ENCODE results near the gene SIAE. TPM values are rescaled to one million over a fixed set of nuclear protein-coding genes. Genes with fewer than 3 reads are reported as not detected.

Gene SIAE
- total and polyA plus RNA-seq, 2 of the 4 experiments (the other 2 are of a cell fraction) = 4.7 to 12.0 TPM

GRCh38 chr11:124612567-124613246 lies 60.8 kb downstream of the SIAE start:
- Histone ChIP-seq H2AFZ (replicated peaks; ENCODE audit: low read length, poor library complexity) (no peak overlapping the region), H2AK9ac (replicated peaks; ENCODE audit: low read depth, low read length, poor library complexity) (no peak overlapping the region), H3K9me1 (ENCODE audit: insufficient read depth, low read length) (no peaks in the 10 kb centered on the region), H2BK120ac (ENCODE audit: low read depth, low read length) (no peak overlapping the region), H4K8ac (ENCODE audit: low read depth in 2 of 2, low read length in 2 of 2) (no peak overlapping the region), H3K18ac (ENCODE audit: low read depth, low read length) (no peak overlapping the region), H3K23ac (ENCODE audit: low read depth, low read length) (no peak overlapping the region), H2BK15ac (ENCODE audit: low read depth, low read length) (no peak overlapping the region), H3K9ac (ENCODE audit: low read depth, low read length) (no peak overlapping the region), H3K14ac (replicated peaks; ENCODE audit: low read depth, low read length) (no peak overlapping the region), H3K27me3 (ENCODE audit: control insufficient read depth, insufficient read depth, low read length) (peaks cover 3% of the 10 kb centered on the region), H3K27ac (ENCODE audit: insufficient read depth, low read length) (no peak overlapping the region), H2BK5ac (ENCODE audit: low read depth, low read length, poor library complexity, severe bottlenecking) (no peak overlapping the region), H4K91ac (ENCODE audit: insufficient read depth, low read depth, low read length) (no peak overlapping the region), H3K4me3 (ENCODE audit: insufficient read depth, low read depth, low read length) (no peak overlapping the region), H3K4me2 (ENCODE audit: low read depth, low read length) (no peak overlapping the region), H3K79me1 (ENCODE audit: low read depth in 1 of 2, low read length in 2 of 2) (no peaks in the 10 kb centered on the region), H3K56ac (ENCODE audit: extremely low read depth, insufficient read depth, low read length) (no peak overlapping the region), H3K4ac (ENCODE audit: low read depth, low read length) (no peak overlapping the region), H3K36me3 (ENCODE audit: control insufficient read depth, insufficient read depth, low read length) (no peaks in the 10 kb centered on the region), H4K20me1 (ENCODE audit: insufficient read depth, low read length) (no peaks in the 10 kb centered on the region), H3K9me3 (ENCODE audit: control insufficient read depth, insufficient read depth, low read length) (no peaks in the 10 kb centered on the region), H2BK20ac (ENCODE audit: low read depth, low read length) (no peak overlapping the region), H2AK5ac (ENCODE audit: low read depth, low read length) (no peak overlapping the region), H4K5ac (ENCODE audit: low read depth, low read length) (no peak overlapping the region), H3K4me1 (ENCODE audit: control insufficient read depth, insufficient read depth, low read length) (no peaks in the 10 kb centered on the region)
- intact Hi-C loops (cut with micrococcal nuclease) (no loop called here), dilution Hi-C loops (cut with HindIII; ENCODE audit: low sequenced_read_pairs, unreplicated experiment) (no loop called here), in situ Hi-C loops (cut with MboI; ENCODE audit: low sequenced_read_pairs) (no loop called here)
- DNase-seq = peak; percentile 23
- TF ChIP-seq MAFK (IDR thresholded peaks at IDR 0.05; ENCODE audit: low read depth, low read length) = peak; percentile 85
- no peak for TF ChIP-seq USF2 (IDR thresholded peaks at IDR 0.05; ENCODE audit: low read depth, low read length)
- TF ChIP-seq CEBPB (IDR thresholded peaks at IDR 0.05; ENCODE audit: low read depth, low read length) = no peak
- CTCF ChIA-PET = no interaction called here
- POLR2A ChIA-PET (ENCODE audit: unreplicated experiment) = no interaction called here
- BruUV-seq (replicated peaks) = no TSS peak
- 50% methylated on average over 2 of the region's 10 CpGs; no CpG with 5 or more reads in 1 of the 2 experiments for WGBS, 2 experiments (ENCODE audit: extremely low coverage in 2 of 2, insufficient read length in 1 of 2)
- ATAC-seq (ENCODE audit: low read depth) = peak; percentile 79
